ENCODE measurements around the gene RNF181. TPM values are rescaled to one million over a fixed set of nuclear protein-coding genes. Genes with fewer than 3 reads are reported as not detected.

The RNF181 gene
- 85.9 TPM for total RNA-seq
- long read RNA-seq, transcript RNF181-201 (5 exons, 569 nt), result major isoform, 19 of 25 reads
- long read RNA-seq, partial matches to known transcripts, result 0 of 25 reads
- long read RNA-seq, other reads (novel, unspliced or antisense), result 6 of 25 reads

GRCh38 chr2:85595301-85596025, at the start of gene RNF181:
TSS of gene RNF181 (plus strand) at chr2:85595745. CDS start at chr2:85595764, 19 bp downstream.
- H3K27me3 ChIP-seq, result no peaks in the 10 kb centered on the region
- DNase-seq, result peak; percentile 94
- no peaks in the 10 kb centered on the region for H3K9me3 ChIP-seq
- H3K36me3 ChIP-seq, result peaks cover 31% of the 10 kb centered on the region
- TF ChIP-seq CTCF (IDR thresholded peaks at IDR 0.05), result no peak
- peak within 1 kb of the TSS; percentile 74 for H3K4me3 ChIP-seq
- intact Hi-C loops (cut with DNase I), result no loop called here
- ATAC-seq, result peak; percentile 96
- peak within 1 kb of the TSS; percentile 93 for H3K27ac ChIP-seq
- H3K4me1 ChIP-seq, result peaks cover 43% of the 10 kb centered on the region

- H3K9me3 ChIP-seq, result no peaks in the 10 kb centered on the region
- H3K4me3 ChIP-seq, result no peak overlapping the region
- peaks cover 26% of the 10 kb centered on the region for H3K4me1 ChIP-seq
- intact Hi-C loops (cut with DNase I), result loop anchor here (2.0 kb wide), 1 partner anchor 125 kb away; no protein-coding TSS in a partner anchor
- DNase-seq (no peak), ATAC-seq (no peak)
- H3K36me3 ChIP-seq, result peaks cover 99% of the 10 kb centered on the region
- no peak for TF ChIP-seq CTCF (IDR thresholded peaks at IDR 0.05)
- no peaks in the 10 kb centered on the region for H3K27me3 ChIP-seq
- H3K27ac ChIP-seq, result no peak overlapping the region
Measured at GRCh38 chr2:85545780-85546240, 49.7 kb upstream of the RNF181 start.

GRCh38 chr2:85547089-85547858, 48.3 kb upstream of the RNF181 start:
- Histone ChIP-seq H3K27ac (no peak overlapping the region), H3K27me3 (no peaks in the 10 kb centered on the region), H3K36me3 (peaks cover 97% of the 10 kb centered on the region), H3K4me1 (peaks cover 13% of the 10 kb centered on the region), H3K9me3 (no peaks in the 10 kb centered on the region), H3K4me3 (no peak overlapping the region)
- intact Hi-C loops (cut with DNase I), result loop anchor here (2.0 kb wide), 1 partner anchor 126 kb away; no protein-coding TSS in a partner anchor
- DNase-seq (no peak), ATAC-seq (no peak)
- no peak for TF ChIP-seq CTCF (IDR thresholded peaks at IDR 0.05)

GRCh38 chr2:85547859-85548607, 47.5 kb upstream of the RNF181 start:
- no peak overlapping the region for H3K27ac ChIP-seq

More at GRCh38 chr2:85547859-85548607, 47.5 kb upstream of the RNF181 start:
- no peak for TF ChIP-seq CTCF (IDR thresholded peaks at IDR 0.05)
- no peak for ATAC-seq
- Histone ChIP-seq H3K4me3 (no peak overlapping the region), H3K9me3 (no peaks in the 10 kb centered on the region), H3K4me1 (peaks cover 8% of the 10 kb centered on the region), H3K36me3 (peaks cover 97% of the 10 kb centered on the region), H3K27me3 (no peaks in the 10 kb centered on the region)
- no peak for DNase-seq
- intact Hi-C loops (cut with DNase I), result loop anchor here (2.0 kb wide), 1 partner anchor 127 kb away; no protein-coding TSS in a partner anchor
